Esophagus mucosa (tissue), 1 donor: ENCODE measurements around the gene STK24. TPM values are rescaled to one million over a fixed set of nuclear protein-coding genes. Genes with fewer than 3 reads are reported as not detected.
"Not testable (repeated sequence)": the region's sequence is repeated elsewhere in the genome, so short reads cannot be mapped to it uniquely, and the experiment has no call there.

Source experiments
- ATAC-seq: fragments of 200-7000 bp; cut with Tn5 transposase; one replicate; pipeline ENCODE4 v1.9.1; 2020
- total RNA-seq: library from RNA; stranded (reverse); gene quantifications from one replicate; pipeline ENCODE4 v1.2.4, GENCODE V29; 2023
- donor health status: DM: yes; HTN: yes; CAD: no.

STK24 gene
- 139 TPM for total RNA-seq

DNA sequence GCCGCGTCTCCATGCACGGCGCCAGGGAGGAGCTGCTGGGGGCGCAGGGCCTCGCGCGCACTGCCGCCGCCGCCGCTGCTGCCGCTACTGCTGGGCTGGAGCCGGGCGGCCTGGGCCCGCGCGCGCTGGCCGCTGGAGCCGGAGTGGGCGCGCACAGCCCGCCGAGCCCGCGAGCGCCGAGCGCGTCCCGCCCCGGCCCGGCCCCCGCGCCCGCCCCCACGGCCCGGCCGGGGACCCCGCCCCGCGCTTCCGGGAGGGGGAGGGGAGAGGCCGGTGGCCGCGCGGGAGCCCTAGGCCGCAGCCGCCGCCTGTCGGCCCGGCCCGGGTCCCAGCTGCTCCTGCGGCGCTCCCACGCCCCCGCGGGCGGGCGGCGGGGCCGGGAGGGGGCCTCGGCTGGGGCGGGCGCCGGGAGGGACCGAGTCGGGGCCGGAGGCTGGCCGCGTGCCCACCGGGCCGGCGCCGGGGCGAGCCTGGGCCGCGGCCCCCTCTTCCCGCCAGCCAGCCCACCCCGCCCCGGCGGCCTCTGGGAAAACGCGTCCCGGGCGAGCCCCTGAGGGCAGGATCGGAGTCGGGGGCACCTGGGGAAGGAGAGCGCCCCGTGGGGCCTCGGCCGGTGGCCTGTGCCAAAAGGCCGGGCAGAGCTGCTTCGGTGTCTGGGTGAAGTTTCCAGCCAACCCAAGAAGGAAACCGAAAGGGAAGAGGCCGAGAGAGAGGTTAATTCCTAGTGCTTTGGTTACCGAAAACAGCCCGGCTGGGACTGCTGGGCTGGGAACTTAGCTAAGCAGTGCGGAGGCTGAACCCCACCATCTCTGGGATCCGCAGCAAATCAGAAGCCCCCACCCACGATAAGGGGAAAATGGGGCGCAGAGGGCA is at the start of gene STK24:
STK24 (minus strand) TSS at position 145 of the 873 bp plus-strand sequence. CDS start 321 bp downstream, outside the sequence.
- peak; percentile 79 for ATAC-seq

DNA sequence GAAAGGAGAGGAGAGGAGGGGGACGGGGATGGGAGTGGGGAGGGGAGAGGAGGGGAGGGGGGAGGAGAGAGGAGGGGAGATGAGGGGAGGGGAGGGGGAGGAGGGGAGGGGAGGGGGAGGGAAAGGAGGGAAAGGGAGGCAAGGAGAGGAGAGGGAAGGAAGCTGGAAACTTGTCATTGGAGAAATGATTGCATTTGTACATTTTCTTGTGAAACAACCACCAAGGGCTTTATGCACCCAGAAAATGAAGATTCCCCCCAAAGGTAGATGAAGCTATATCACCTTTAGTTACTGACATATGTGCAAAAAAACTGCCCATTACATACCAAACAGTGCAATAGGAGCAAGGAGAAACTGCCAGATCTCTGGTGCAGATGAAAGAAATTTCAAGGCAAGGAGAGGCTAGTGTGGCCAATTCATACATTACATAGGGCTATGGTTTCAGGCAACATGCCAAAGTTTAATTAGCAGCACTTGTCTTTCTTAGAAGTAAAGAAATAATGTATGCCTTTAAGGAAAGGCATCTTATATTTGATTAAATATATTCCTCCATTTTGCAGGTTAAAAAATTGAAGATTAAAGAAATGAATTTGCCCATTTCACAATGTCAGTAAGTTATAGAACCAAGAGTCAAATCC is 49.5 kb upstream of the STK24 start:
- no peak for ATAC-seq

GRCh38 chr13:98624589-98624988 is 47.7 kb upstream of the STK24 start:
- peak; percentile 55 for ATAC-seq

DNA sequence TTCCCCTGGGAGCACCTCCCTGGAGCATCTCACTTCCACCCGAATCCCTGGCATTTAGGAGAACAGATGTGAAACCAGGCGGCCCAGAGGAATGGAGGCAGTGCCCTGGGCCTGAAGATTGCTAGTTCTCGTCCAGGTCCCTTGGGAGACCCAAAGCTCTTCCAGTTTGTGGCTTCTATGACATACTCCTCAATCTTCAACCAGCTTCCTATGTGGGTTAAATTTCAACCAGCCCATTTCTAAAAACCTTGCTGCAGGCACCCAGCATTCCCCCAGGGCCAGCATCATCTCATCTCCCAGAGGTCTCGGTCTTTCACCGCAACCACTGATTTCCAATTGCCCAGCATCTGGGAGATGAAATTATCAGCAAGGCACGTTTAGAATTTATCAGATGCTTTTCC is 46.0 kb upstream of the STK24 start:
- no peak for ATAC-seq

DNA sequence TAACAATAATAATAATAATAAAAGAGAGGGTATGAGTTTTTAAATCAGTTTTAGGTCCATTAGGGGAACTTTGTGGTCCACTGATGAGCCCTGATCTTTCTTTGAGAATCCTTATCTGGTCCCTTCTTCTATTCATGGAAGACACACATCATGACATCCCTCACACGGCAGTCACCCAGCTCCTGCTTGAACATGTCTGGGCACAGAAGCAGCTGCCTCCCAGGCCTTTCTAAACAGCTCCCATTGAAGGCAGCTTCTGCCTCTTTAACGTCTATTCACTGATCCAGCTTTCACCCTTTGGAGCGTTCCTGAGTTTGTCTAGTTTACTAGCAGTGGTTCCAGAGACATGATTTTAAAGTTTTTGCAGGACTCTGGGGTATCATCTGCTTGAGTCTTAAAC is 42.6 kb upstream of the STK24 start:
- no peak for ATAC-seq

GRCh38 chr13:98615595-98615994 is 38.7 kb upstream of the STK24 start:
- ATAC-seq = not testable (repeated sequence)

DNA sequence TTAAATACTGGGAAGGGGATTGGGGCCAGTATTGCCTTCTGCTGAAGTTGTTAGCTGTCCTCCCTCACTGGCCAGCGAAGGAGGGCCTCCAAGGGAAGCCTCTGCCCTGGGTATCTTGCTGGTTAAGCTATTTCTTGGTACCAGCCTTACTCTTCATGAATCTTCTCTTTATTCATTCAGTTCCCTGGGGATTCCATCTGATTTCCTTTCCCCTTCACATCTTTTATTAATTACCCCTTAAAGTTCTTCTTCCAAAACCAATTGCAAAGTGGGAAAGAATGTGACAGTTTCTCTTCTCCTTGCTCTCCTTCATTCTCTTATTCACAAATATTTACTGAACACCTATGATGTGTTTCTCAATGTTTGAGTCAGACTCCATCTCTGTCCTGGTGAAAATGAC is 36.7 kb upstream of the STK24 start:
- no peak for ATAC-seq

DNA sequence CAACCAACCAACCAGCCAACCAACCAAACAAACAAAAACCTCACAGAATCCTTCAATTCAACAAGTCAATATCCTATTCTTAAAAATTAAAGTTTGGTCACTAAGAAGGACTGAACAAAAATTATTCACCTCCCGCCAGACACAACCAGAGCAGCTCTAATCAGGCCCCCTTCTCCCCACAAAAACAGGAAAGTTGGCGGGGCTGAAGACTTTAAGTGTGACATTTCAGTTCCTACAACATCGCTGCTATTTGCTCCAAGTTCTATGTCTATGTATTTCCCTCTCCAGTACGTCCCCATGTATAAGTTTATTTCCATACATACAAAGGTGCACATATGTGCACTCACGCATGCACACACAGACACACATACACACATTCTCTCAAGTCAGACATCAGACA is 32.8 kb upstream of the STK24 start:
- no peak for ATAC-seq

GRCh38 chr13:98606296-98606695 is 29.4 kb upstream of the STK24 start:
- no peak for ATAC-seq

DNA sequence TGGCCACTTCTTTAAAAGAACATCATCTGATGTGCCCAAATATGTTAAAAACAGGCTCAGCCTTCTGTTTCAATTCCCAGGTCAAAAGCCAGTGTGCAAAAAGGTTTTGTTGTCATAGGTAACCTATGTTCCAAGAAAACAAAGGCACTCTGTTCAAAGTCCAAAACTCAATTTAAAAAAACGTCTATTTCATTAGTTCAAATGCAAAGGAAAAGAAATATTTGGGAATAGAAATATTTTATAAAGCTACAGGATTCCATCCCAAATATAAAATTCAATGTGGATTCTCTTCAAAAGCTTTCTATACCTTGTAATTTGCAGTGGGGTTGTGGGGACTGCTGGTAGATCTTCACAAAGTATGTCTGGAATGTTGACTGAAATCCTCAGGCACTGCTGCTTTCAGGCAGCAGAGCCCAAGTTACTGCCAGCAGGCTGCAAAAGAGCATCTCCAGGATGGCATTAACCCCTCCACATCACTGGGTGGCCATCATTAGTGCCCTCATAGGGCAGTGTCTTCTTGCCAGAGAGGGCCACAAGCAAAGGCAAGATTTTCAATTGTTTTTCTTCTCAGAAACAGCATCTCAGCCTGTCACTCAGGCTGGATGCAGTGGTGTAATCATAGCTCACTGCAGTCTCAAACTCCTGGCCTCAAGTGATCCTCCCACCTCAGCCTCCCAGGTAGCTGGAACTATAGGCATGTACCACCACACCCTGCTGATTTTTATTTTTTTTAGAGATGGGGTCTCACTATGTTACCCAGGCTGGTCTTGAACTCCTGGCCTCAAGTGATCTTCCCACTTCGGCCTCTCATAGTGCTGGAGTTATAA is 22.8 kb upstream of the STK24 start:
- no peak for ATAC-seq

- ATAC-seq = no peak
Measured at GRCh38 chr13:98598043-98598442, 21.1 kb upstream of the STK24 start.

DNA sequence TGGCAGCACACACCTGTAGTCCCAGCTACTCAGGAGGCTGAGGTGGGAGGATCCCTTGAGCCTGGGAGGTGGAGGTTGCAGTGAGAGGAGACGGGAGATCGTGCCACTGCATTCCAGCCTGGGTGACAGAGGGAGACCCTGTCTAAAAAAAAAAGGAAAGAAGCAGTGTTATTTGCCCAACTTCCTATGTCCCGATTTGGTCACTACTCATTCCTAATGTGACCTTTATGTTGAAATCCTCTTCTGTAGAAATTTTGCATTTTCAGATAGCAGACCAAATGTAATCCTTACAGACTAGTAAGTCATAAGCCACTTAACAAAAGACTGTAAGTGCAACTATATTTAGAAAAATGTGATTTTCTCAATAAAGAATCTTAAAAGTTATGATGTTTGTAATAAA is 18.2 kb upstream of the STK24 start:
- no peak for ATAC-seq

DNA sequence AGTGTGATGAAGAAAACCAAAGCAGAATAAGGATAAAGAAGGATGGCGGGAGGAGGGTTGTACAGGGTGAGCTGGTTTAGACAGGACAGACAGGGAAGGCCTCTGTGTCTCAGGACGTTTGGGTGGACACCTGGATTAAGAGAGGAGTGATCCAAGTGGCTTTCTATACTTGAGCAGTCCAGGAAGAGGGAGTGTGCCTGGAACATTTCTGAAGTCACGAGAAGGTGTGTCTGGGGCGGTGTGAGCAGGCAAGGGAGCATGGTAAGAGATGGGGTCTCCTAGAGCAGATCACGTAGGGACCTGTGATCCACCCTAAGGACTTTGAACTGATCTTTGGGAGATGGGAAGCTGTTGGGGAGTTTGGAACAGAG is 15.4 kb upstream of the STK24 start:
- peak; percentile 84 for ATAC-seq

- no peak for ATAC-seq
Measured at GRCh38 chr13:98591721-98592361, 14.9 kb upstream of the STK24 start.

DNA sequence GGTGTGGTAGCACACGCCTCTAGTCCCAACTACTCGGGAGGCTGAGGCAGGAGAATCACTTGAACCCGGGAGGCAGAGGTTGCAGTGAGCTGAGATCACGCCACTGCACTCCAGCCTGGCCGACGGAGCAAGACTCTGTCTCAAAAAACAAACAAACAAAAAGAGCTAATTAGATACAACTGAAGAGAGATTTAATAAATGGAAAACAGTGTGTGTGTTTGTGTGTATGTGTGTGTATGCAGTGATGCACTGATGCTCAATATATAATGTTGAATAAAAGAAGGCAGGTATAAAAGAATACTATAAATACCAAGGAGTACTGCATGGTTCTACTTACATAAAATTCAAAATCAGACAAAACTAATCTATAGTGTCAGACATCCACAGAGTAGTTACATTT is 13.6 kb upstream of the STK24 start:
- not testable (repeated sequence) for ATAC-seq

- ATAC-seq = not testable (repeated sequence)
Measured at GRCh38 chr13:98589516-98589915, 12.6 kb upstream of the STK24 start.

DNA sequence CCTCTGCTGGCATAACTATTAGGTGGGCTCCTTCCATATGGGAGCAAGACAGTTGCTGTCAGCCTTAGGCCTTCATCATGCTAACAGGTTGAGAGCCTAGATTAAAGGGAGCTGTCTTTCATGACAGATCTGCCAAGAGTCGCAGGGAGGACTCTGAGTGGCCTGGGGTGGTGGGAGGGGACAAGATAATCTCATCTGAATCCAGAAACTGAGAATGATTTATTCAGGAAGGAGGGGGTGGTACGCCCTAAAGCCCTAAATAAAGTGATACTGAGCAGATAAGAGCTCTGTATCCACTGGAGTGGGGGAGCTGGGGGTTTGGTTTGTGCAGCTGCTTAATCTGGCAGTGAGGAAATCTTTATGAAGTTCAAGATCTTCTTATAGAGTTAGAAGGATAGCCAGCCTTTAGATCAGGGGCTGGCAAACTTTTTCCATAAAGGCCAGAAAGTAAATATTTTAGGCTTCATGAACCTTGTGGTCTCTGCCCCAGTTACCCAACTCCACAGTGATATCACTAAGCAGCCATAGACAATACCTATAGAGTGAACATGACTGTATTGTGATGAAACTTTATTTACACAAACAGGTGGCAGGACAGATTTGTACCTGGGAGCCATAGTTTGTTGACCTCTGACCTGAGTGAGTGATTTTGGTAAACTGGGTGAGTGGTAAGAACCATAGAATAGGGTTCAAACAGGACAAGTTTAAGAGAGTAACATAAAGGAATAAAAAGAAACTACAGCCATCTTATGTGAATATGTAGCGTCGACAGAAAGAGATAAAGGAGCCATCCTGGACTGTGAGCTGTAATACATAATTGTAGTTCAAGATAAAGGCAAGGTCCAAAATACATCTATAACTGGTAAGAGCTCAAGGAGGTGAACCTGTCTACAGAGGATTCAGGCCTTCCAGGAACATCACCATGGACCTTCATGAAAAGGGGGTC is 9.8 kb upstream of the STK24 start:
- ATAC-seq = no peak

- ATAC-seq = no peak
Measured at GRCh38 chr13:98585946-98586345, 9.0 kb upstream of the STK24 start.

- ATAC-seq = no peak
Measured at GRCh38 chr13:98585398-98585754, 8.5 kb upstream of the STK24 start.

GRCh38 chr13:98584668-98585397 is 7.9 kb upstream of the STK24 start:
- ATAC-seq = peak; percentile 71

GRCh38 chr13:98582947-98583346 is 6.0 kb upstream of the STK24 start:
- peak; percentile 78 for ATAC-seq
